Activated CD4-positive, alpha-beta T cell treated with anti-CD3 and anti-CD28 coated beads, Interleukin-2, amount 50 U/mL, for 24 hours (primary cell): ENCODE measurements around the gene ZNF428.

ENCODE experiments used
- DNase-seq, 2 donors: peaks; one replicate each; pipeline ENCODE4 v3.0.0-alpha.2; 2020; ENCODE audit warnings: low read depth in 1 of 2, low spot score in 1 of 2

The ZNF428 gene

DNA sequence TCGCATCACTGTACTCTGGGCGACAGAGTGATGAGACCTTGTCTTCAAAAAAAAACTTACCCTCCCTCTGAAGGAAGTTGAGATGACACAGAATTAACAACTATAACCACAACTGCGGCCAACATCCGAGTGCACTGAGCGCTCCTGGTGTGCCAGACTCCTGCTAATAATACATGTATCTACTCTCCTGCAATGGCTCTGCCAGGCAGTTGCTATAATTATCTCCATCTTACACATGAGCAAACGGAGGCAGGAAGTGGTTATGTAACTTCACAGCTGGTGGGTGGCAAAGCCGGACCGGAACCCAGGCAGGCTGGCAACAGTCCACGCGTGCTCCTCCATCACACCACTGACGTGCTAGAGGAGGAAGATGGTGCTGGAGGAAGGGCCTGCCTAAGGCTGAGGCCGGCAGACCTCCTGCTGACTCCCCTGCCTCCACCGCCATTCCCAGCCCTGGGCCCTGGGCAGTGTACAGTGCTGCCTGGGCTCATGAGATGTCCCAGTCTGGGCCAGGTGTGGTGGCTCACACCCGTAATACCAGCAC is 56.7 kb downstream of the ZNF428 start:
- DNase-seq, result peak; percentile 21 to 72

DNA sequence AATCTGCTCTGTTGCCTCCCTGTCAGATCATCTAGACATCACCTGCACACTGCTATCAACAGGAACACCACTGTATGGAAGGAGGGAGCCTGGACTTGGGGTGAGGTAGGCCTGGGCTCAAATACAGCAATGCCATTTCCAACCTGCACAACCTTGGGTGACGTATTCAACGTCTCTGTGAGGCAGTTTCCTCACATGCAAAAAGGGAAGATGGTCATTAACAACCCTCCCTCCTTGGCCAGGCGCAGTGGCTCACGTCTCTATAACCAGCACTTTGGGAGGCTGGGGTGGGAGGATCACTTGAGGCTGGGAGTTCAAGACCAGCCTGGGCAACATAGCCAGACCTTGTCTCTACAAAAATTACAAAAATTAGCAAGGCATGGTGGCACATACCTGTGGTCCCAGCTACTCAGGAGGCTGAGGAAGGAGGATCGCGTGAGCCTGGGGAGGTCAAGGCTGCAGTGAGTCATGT is 57.2 kb downstream of the ZNF428 start:
- DNase-seq, result no peak

DNA sequence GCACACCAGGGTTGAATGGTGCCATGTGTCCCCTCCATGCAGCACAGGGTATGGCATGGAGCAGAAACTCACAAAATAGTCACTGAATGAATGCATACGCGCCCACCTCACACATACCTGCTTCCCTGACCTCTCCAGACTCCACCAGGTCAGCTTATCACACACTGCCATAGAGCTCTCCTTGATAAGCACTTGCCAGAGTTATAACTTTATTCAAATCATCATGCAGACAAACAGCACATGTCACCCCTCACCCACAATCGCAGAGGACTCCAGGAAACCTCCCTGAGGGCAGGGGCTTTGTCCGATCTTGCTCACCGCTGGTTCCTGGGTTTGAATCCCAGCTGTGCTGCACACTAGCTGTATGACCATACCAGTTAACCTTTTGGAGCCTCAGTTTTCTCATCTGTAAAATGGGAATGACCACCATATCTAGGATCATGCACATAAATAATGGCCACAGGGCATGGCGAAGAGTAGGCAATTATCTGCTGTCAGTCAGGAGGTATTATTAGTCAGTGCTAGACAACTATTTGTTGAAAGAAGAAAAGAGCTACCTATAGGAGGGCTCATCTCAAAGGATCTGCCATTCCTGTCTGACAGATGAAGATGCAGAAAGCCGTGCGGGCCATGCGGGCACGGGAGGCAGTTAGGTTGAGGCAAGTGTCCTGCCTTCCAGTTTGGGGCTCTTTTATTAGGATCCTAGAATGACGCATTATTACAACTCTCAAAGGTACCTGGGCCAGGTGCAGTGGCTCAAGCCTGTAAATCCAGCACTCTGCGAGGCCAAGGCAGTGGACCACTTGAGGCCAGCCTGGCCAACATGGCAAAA is 58.1 kb downstream of the ZNF428 start:
- no peak for DNase-seq

DNA sequence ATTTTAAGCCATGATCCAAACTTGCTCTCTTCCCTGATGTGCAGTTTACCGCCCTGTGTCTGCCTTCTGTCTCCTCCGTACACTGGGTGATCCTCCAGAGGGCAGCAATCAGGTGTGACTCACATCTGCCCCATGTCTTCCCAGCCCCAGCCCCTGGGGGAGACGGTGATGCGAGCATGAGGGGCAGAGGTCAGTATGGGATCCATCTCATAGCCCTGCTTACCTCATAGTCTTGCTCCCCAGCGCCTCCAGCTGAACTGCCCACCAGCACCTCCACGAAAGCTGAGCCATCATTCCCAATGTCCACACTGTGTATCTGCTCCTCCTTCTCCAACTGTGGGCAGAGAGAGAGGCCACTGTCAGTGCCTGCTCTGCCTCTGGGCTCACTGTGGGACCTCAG is 58.7 kb downstream of the ZNF428 start:
- DNase-seq, result no peak
